Posterior vena cava (tissue), 2 donors: ENCODE measurements around the gene LIMA1. TPM values are rescaled to one million over a fixed set of nuclear protein-coding genes. Genes with fewer than 3 reads are reported as not detected.
"Not testable (repeated sequence)": the region's sequence is repeated elsewhere in the genome, so short reads cannot be mapped to it uniquely, and the experiment has no call there.

Experiments
- DNase-seq: peaks from one replicate; pipeline ENCODE4 v3.0.0-alpha.2; 2020; ENCODE audit warnings: low spot score
- intact Hi-C, 2 donors: fragments of 100-400 bp; cut with DNase I; formaldehyde crosslinking; loops; one replicate each; pipeline versions ENCODE4 v1.14.1 to v1.14.2; 2022 to 2023
- total RNA-seq, 2 donors: library from RNA; stranded (reverse); fragmentation: NEBNext Ultra II Directional; extraction: Animal tissue kit (Norgen Biotek cat#: 25700); gene quantifications; one replicate each; pipeline ENCODE4 v1.2.1, GENCODE V29; 2021
- donor health status: DM: yes; HTN: yes; CAD: no.
- donor health status: DM: yes; HTN: yes; CAD: no.

The LIMA1 gene
- total RNA-seq, 2 donors from 2014 or later: 80.2 to 103 TPM

- intact Hi-C loops: no loop called here
- no peak for DNase-seq
These were observed 25.8 kb downstream of the LIMA1 start for GRCh38 chr12:50257236-50258166.

GRCh38 chr12:50256761-50257160, 26.6 kb downstream of the LIMA1 start:
- no peak for DNase-seq
- intact Hi-C loops: no loop called here

GRCh38 chr12:50252977-50253602, 30.2 kb downstream of the LIMA1 start:
- intact Hi-C loops: no loop called here
- no peak for DNase-seq

- DNase-seq: no peak
- intact Hi-C loops: no loop called here
These were observed 31.6 kb downstream of the LIMA1 start for GRCh38 chr12:50251619-50252252.

GRCh38 chr12:50249464-50250182, 33.7 kb downstream of the LIMA1 start:
- intact Hi-C loops: no loop called here

GRCh38 chr12:50248883-50249282, 34.4 kb downstream of the LIMA1 start:
- no peak for DNase-seq
- intact Hi-C loops: no loop called here

More at GRCh38 chr12:50249464-50250182, 33.7 kb downstream of the LIMA1 start:
- no peak for DNase-seq

GRCh38 chr12:50248411-50248810, 34.9 kb downstream of the LIMA1 start:
- intact Hi-C loops: no loop called here
- no peak for DNase-seq

- intact Hi-C loops, DNase-seq: not testable (repeated sequence)
These were observed 35.7 kb downstream of the LIMA1 start for GRCh38 chr12:50247665-50248064.

- DNase-seq: peak; percentile 92
- intact Hi-C loops: no loop called here
These were observed 36.3 kb downstream of the LIMA1 start for GRCh38 chr12:50246873-50247612.

- intact Hi-C loops: no loop called here
- no peak for DNase-seq
These were observed 37.0 kb downstream of the LIMA1 start for GRCh38 chr12:50246197-50246865.

GRCh38 chr12:50243507-50243906, 39.8 kb downstream of the LIMA1 start:
- intact Hi-C loops: no loop called here
- no peak for DNase-seq

GRCh38 chr12:50242751-50243191, 40.5 kb downstream of the LIMA1 start:
- no peak for DNase-seq
- intact Hi-C loops: no loop called here

- intact Hi-C loops: no loop called here
These were observed 42.1 kb downstream of the LIMA1 start for GRCh38 chr12:50241178-50241577.

GRCh38 chr12:50240792-50241114, 42.6 kb downstream of the LIMA1 start:
- intact Hi-C loops: no loop called here
- no peak for DNase-seq

More at GRCh38 chr12:50241178-50241577, 42.1 kb downstream of the LIMA1 start:
- DNase-seq: no peak

GRCh38 chr12:50240096-50240791, 43.1 kb downstream of the LIMA1 start:
- intact Hi-C loops: no loop called here
- DNase-seq: no peak

- intact Hi-C loops: no loop called here
- no peak for DNase-seq
These were observed 43.9 kb downstream of the LIMA1 start for GRCh38 chr12:50239355-50239891.

- intact Hi-C loops: no loop called here
- DNase-seq: no peak
These were observed 49.0 kb downstream of the LIMA1 start for GRCh38 chr12:50234347-50234746.
